Skin epidermis (tissue), 12 donors: ENCODE data around the gene IKZF4.
"Not testable (repeated sequence)": the region's sequence is repeated elsewhere in the genome, so short reads cannot be mapped to it uniquely, and the experiment has no call there.

Experiments
- H3K27ac ChIP-seq, 21 experiments: fragments of 200-600 bp; sonication (generic) in 11 of 21; one replicate each; pipeline ENCODE4 v1.5.0; 2020; ENCODE audit warnings: mild to moderate bottlenecking in 3 of 21, inconsistent platforms in 2 of 21, moderate library complexity in 2 of 21
- H3K4me3 ChIP-seq, 7 experiments: fragments of 200-600 bp; sonication (generic) in 2 of 7; one replicate each; pipeline ENCODE4 v1.5.0; 2020; ENCODE audit warnings: inconsistent platforms in 2 of 7, mild to moderate bottlenecking in 2 of 7, moderate library complexity in 1 of 7

Gene IKZF4

DNA sequence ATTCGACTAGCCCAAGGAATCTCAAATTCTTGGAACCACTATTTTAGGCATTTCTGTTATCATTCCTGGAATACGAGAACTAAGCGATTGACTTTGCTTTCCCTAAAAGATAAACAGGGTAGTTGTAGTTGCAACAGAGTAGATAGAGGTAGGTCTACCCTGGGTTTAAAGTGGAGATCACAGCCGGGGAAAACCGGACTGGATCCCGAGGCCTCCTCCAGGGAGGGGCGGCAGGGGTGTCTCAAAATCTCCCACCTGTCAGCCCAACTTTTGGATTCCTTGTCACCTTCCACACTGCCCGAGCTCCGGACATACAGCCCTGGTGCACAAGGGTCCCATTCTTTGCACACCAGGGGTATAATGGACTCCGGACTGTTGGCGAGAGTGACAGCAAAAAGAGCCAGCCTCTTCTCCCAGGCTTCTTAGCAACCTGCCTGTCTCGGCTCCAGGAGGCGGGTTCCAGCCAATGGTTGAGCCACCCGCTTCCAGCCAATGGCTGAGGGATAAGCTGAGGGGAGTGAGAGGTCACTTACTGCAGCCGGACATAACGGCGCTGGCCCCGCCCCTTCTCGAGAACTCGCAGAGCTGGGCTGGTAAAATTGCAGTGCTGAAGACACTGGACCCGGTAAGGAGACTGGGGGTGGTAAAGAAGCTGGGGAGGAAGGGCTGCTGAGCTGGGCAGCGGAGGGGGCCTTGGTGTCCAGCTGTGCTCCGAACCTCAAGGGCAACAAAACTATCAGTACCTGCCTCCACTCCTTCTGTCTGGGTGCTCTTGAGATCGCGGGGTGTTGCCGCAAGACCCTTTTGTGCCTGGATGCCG, 23.9 kb upstream of the IKZF4 start, which contains the start of gene SUOX:
TSS of gene SUOX (plus strand) at position 562 of the 820 bp plus-strand sequence. CDS start 4,946 bp downstream, outside the sequence.
- H3K4me3 ChIP-seq = peak within 1 kb of the TSS; percentile 38 to 51 (median 41)
- peak within 1 kb of the TSS; percentile 34 to 80 (median 67) for H3K27ac ChIP-seq

DNA sequence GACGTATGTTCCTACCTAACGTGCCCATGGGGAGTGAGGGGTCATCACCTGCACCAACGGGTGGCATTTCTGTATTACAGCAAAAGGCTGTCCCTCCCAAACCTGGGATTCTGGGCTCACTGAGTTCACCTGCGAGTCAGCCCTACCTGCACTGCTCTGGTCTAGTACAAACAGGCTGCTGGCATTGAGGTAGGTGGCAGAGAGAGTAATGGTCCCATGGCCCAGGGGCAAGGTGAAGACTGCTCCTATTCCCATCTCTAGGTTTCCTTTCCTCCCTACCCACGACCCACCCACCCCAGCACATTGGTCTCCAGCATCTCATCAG, 23.3 kb upstream of the IKZF4 start:
- H3K27ac ChIP-seq = peak overlapping the region in 18 of 21 experiments; percentile 25 to 80 (median 68)

DNA sequence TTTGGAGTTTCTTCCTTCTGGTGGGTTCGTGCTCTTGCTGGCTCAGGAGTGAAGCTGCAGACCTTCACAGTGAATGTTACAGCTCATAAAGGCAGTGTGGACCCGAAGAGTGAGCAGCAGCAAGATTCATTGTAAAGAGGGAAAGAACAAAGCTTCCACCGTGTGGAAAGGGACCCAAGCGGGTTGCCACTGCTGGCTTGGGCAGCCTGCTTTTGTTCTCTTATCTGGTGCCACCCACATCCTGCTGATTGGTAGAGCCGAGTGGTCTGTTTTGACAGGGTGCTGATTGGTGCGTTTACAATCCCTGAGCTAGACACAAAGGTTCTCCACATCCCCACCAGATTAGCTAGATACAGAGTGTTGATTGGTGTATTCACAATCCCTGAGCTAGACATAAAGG, 21.3 kb upstream of the IKZF4 start:
- not testable (repeated sequence) for H3K27ac ChIP-seq, H3K4me3 ChIP-seq

More for the DNA sequence above, 23.3 kb upstream of the IKZF4 start:
- peak overlapping the region; percentile 38 to 51 (median 41) for H3K4me3 ChIP-seq

DNA sequence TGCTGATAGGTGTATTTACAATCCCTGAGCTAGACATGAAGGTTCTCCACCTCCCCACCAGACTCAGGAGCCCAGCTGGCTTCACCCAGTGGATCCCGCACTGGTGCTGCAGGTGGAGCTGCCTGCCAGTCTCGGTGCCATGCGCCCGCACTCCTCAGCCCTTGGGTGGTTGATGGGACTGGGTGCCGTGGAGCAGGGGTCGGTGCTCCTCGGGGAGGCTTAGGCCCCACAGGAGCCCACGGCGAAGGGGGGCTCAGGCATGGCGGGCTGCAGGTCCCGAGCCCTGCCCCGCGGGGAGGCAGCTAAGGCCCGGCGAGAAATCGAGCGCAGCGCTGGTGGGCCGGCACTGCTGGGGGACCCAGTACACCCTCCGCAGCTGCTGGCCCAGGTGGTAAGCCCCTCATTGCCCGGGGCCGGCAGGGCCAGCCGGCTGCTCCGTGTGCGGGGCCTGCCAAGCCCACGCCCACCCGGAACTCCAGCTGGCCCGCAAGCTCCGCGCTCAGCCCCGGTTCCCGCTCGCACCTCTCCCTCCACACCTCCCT, 20.8 kb upstream of the IKZF4 start:
- H3K4me3 ChIP-seq = peak overlapping the region in 1 of 7 experiments; percentile 23
- peak overlapping the region in 1 of 21 experiments; percentile 42 for H3K27ac ChIP-seq

DNA sequence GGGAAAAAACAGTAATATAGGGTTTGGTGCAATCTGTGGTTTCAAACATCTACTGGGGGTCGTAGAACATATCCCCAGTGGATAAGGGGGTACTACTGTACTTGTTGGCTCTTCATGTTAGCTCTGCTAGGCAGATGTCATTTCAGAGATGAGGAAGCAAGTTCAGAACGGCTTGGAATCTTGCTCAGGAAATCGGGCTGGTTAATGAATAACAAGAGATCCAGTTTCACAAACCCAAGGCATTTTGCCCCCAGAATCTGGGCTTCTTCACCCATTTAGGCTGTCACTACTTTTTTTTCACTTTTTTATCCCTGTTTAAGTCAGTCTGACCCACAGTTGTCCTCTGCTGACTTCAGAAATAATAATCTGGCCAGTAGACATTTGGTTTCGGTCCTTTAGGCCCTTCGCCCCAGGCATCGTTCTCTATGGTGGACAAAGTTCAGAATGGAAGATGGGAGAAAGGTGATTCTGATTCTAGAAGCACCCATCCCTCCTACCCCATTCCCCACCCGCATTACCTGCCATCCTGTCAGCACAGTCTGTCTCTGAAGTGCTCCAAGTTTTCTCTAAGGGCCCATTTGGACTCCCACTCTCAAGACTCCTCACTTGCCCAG, 19.2 kb upstream of the IKZF4 start:
- Histone ChIP-seq H3K4me3 (no peak overlapping the region), H3K27ac (no peak overlapping the region)

DNA sequence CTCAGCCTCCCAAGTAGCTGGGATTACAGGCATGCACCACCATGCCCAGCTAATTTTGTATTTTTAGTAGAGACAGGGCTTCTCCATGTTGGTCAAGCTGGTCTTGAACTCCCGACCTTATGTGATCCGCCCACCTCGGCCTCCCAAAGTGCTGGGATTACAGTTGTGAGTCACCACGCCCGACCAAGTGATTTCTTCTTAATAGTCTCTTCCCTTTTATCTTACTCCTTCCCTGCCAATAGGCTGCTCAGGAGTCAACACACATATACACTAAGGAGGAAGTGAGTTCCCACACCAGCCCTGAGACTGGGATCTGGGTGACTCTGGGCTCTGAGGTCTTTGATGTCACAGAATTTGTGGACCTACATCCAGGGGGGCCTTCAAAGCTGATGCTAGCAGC, 17.5 kb upstream of the IKZF4 start:
- H3K27ac ChIP-seq, H3K4me3 ChIP-seq: not testable (repeated sequence)

DNA sequence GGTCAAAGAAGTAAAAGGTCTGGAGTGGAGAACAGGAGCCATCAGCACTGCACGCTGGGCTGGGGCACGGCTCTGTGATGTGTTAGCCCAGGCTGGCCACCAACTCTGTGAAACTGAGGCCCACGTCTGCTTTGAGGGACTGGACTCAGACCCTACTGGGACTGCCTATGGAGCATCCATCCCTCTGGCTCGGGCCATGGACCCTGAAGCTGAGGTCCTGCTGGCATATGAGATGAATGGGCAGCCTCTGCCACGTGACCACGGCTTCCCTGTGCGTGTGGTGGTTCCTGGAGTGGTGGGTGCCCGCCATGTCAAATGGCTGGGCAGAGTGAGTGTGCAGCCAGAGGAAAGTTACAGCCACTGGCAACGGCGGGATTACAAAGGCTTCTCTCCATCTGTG, 16.6 kb upstream of the IKZF4 start:
- no peak overlapping the region for H3K27ac ChIP-seq
- no peak overlapping the region for H3K4me3 ChIP-seq

DNA sequence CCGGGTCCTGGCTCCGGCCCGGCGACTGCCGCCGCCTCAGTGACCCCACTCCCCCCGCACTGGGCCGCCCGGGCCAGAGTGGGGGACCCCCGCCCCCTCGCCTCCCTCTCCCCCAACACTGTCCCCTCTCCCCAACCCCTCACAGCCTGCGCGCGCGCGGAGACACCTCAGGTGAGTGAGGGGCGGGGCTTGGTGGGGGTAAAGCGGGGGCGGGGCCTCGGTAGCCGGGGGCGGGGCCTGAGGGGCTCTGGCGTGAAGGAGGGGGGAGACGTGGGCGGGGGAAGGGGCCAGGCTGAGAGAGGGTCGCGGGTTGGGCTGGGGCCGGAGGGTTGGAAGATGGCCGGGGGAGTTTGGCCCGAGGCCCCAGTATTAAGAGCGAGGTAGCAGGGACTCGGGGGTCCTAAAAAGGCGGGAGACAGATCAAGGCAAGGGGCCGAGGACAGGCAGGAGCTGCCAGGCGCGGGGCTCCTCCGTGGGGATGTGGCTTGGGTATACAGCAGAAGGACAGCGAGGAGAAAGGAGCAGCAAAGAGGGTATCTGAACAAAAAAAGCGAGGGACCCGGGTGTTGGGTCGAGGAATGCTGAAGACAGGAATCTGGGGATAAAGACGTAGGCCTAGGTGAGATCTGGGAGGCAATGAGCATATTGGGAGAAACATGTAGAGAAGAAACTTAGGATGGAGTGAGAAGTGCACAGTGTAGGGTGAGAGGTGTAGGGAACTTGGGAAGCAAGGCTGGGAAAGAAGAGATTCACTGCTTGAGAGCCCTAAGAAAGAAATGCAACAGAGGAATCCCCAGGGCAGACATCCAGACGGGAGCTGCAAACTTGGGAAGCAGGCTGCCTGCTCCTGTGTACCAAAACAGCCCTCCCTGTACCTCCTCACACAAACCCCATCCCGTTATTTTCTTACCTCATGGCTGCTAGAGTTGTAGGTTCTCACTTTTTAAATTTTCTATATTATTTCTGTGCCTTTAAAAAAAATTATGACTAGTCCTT, 13.0 kb upstream of the IKZF4 start:
- Histone ChIP-seq H3K4me3 (peak overlapping the region; percentile 67 to 95 (median 83)), H3K27ac (peak overlapping the region; percentile 65 to 97 (median 91))

DNA sequence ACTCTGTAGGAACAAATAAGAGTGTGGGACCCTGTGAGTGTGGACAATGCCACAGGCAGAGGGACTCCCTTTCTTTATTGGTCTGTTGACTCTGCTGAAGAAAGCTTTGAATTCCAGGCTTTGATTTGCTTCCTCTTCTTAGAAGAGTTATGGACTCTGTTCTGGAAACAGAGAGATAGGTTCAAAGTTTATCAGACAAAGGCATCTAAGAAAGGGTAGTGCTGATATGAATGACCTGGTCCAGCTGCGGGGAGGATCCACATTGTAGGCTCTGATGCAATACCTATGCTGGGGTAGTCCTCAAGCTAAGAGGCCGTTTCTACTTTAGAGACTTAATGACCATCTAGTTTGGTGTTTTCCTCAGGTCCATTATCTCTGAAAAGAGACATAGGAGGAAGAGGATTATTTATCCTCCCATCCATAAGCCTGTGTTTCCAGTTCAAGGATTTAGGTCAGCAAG, 10.7 kb upstream of the IKZF4 start:
- no peak overlapping the region for H3K27ac ChIP-seq
- H3K4me3 ChIP-seq = no peak overlapping the region

DNA sequence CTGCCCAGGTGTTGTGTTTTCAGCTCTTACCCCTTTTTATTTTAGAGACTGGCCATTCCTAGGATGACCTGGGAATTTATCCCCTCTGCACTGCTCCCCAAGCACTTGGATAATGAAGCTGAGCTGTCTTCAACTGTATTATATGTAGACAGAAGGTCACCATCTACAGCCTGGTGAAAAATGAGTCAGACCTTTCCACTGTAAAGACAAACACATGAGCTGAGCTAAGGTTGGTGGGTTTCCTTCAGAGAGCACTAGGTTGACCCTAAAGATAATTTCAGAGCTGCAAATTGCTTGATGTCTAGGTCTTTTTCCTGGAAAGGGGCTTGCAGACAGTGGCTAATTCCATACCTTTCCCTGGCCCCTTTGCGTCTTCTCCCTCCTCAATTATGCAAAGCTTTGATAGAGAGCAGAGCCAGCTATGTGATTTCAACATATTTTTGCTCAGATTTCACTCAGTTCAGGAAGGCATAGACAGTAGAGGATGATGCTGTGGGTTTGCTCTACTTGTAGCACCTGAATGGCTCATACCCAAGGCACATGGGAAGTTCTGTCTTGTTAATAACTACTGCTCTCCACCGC, 9.2 kb upstream of the IKZF4 start:
- Histone ChIP-seq H3K27ac (no peak overlapping the region), H3K4me3 (no peak overlapping the region)

DNA sequence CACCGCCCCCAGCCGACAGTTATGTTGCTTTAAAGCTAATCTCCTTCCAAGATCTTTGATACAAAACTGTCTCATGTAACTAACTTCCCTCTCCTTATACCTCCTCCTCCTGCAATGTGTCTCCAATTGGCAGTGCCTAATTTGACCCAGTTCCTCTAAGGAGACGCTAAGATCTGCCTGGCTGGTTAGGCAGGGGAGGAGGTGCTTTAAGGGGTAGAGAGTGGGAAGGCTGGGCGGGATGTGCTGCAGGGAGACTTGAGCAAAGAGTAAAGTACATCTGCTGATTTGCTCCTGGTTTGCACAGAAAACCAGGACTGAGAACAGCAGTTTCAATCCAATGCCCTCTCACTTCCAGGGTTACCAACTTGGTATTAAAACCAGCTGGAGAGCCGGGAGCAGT, 7.4 kb upstream of the IKZF4 start:
- no peak overlapping the region for H3K4me3 ChIP-seq
- no peak overlapping the region for H3K27ac ChIP-seq

DNA sequence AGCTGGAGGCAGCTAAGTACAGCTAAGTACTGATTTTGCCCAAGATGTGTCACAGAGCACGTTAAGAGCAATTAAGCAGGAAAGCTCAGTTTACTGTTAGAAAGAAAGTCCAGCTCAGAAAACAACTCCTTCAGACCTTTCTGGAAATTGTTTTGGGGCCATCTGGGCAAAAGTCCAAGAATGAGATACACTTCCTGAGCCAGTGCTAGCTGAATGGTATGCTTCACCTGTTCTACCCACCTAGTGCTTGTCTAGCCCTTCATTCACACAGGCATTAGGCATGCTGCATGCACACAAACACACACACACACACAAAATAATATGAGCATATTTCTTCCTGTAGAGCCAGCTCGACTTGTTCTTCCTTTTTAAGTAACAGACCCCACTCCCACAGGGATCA, 6.6 kb upstream of the IKZF4 start:
- no peak overlapping the region for H3K4me3 ChIP-seq
- H3K27ac ChIP-seq = no peak overlapping the region

DNA sequence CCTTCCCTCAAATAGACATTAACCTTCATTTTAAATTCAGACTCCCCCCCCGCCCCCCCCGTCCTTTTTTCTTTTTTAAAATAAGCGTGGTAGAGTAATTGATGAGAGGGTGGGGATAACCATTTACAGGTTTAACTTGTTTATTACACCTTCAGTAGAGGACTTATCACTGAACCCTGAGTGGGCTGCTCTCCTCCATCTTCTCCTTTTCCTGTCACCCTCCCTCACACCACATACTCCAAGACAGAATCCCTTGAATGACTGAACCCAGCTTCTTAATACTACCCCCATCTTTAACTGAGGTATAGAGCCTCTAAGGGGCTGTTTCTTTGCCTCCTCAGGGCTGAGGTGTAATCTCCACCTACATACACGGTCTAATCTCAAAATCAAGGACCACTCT, 3.7 kb upstream of the IKZF4 start:
- Histone ChIP-seq H3K4me3 (no peak overlapping the region), H3K27ac (no peak overlapping the region)

DNA sequence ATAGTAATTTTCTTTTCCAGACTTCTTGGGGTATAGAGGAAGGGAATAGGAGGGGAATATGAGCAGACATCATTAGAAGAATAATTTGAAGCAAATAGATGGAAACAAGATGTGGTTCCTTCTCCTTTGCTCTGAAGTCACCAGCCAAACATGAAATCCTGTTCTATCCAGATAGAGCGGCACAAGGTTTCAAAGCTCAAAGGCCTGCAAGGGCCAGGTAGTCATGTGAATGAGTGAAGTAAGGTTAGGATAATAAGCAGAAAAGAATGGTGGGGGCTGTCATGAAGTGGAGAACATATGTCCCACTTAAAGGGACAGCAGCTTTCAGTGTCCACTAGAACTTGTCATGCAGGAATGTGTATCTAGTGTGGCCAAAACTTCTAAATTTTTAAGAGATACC, 2.5 kb upstream of the IKZF4 start:
- Histone ChIP-seq H3K4me3 (no peak overlapping the region), H3K27ac (no peak overlapping the region)

DNA sequence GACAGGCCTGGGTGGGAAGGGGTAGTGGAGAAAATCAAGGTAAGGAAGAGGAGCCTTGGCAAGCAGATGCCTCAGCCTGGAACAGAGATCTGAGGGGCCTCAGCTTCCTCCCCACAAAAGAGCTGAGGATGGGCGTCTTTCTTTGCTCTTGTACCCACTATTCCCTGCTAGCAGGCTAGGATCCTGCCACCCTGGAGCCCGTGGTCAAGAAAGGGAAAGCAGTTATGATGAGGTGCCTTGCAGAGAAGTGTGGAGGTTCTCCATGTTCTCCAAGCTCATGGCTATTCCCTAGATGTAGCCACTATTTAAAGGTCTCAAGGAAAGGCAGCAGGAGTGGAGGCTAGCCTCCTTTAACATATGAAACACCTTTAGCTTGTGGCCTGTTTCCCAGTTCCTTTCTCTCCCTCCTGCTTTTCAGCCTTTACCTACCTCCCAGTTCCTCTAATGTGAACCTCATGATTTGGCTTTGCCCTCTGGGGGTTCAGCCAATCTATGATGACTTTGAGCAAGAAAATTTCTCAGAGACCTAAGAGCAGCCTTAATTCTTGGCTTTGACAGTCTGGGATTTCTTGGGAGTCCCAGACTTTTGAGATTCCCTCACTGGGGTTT, 1.1 kb downstream of the IKZF4 start:
- Histone ChIP-seq H3K27ac (peak overlapping the region in 15 of 21 experiments; percentile 3 to 79 (median 57)), H3K4me3 (peak overlapping the region in 5 of 7 experiments; percentile 1 to 25 (median 13))

DNA sequence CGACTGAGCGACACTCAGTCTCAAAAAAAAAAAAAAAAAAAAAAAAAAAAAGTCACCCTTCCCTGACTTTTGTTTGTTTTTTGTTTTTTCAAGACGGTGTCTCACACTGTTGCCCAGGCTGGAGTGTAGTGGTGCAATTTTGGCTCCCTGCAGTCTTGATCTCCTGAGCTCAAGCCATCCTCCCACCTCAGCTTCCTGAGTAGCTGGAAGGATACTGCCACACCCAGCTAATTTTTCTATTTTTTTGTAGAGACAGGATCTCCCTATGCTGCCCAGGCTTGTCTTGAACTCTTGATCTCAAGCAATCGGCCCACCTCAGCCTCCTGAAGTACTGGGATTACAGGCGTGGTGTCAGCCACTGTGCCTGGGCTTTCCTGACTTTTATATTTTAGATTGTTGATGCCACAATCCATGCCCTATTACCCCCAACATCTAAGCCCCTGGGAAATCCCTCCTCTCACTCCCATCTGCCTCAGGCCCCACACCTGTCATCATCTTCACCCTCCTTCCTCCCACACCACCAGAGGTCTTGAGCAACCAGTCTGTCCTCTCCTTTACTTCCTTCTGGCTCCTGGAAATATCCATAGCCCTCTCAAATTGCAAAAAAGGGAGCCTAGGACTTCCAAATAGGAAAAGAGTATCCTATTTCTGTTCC, 7.8 kb downstream of the IKZF4 start:
- H3K27ac ChIP-seq = peak overlapping the region in 18 of 21 experiments; percentile 7 to 79 (median 56)
- no peak overlapping the region for H3K4me3 ChIP-seq

DNA sequence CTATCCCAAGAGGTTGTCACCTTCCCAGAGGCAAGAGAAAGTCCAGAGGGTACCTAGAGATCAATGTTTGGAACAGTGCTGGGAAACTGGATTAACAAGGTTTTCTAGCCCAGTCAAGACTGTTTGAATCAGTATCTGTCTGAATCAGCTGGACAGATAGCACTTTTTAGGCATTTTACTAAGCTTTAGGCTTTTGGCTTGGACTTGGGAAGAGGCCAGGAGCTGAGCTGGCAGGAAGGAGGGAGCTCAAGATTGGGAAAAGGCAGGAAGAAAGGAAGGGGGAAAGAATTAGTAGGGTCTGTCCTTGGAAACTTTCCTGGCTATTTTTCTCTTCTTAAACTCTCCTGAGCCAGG, 8.3 kb downstream of the IKZF4 start:
- Histone ChIP-seq H3K27ac (peak overlapping the region in 18 of 21 experiments; percentile 7 to 79 (median 56)), H3K4me3 (no peak overlapping the region)

DNA sequence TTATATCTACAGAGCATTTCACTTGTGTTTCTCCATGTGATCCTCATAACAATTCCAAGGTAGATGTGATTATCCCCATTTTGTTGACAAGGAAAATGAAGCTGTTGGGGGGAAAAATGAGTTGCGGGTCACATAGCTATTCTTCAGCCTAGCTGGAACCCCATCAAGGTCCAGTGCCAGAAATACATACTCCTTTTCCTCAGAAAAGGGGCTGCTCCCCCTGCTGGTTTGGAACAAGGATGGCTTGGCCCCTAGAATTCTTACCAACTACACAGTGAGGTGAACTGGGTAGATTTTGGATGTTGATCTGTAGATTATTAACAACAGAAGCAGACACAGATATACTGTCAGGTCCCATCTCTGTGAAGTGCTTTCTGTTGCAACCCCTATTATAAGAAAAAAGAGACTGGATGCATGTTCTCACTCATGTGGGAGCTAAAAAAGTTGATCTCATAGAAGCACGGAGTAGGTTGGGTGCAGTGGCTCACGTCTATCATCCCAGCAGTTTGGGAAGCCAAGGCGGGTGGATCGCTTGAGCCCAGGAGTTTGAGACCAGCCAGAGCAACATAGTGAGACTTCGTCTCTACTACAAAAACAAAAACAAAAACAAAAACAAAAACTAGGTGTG, 8.9 kb downstream of the IKZF4 start:
- H3K4me3 ChIP-seq = no peak overlapping the region
- H3K27ac ChIP-seq = peak overlapping the region in 12 of 21 experiments; percentile 24 to 79 (median 66)
